ENCODE data around the gene SRD5A1. TPM values are rescaled to one million over a fixed set of nuclear protein-coding genes. Genes with fewer than 3 reads are reported as not detected.

Gene SRD5A1
- total RNA-seq, 1 donor from 2014 or later = 14.8 TPM

- no peak for ATAC-seq (ENCODE audit: low read depth)
- DNase-seq = no peak
- H3K27me3 Mint-ChIP-seq = no peaks in the 10 kb centered on the region
- no peaks in the 10 kb centered on the region for H3K9me3 Mint-ChIP-seq
- H3K36me3 Mint-ChIP-seq (ENCODE audit: low read depth) = peaks cover 98% of the 10 kb centered on the region
- TF ChIP-seq, protein P1, sequence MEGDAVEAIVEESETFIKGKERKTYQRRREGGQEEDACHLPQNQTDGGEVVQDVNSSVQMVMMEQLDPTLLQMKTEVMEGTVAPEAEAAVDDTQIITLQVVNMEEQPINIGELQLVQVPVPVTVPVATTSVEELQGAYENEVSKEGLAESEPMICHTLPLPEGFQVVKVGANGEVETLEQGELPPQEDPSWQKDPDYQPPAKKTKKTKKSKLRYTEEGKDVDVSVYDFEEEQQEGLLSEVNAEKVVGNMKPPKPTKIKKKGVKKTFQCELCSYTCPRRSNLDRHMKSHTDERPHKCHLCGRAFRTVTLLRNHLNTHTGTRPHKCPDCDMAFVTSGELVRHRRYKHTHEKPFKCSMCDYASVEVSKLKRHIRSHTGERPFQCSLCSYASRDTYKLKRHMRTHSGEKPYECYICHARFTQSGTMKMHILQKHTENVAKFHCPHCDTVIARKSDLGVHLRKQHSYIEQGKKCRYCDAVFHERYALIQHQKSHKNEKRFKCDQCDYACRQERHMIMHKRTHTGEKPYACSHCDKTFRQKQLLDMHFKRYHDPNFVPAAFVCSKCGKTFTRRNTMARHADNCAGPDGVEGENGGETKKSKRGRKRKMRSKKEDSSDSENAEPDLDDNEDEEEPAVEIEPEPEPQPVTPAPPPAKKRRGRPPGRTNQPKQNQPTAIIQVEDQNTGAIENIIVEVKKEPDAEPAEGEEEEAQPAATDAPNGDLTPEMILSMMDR (IDR thresholded peaks at IDR 0.05) = no peak
- no peaks in the 10 kb centered on the region for H3K4me1 Mint-ChIP-seq
- ChIA-PET CTCF (interaction anchor here (0.7 kb wide), 1 partner anchor 138 kb away, joined by 3 read pairs; no protein-coding TSS in a partner anchor), POLR2A (no interaction called here)
- no peak overlapping the region for H3K27ac Mint-ChIP-seq
- intact Hi-C loops (cut with micrococcal nuclease) = no loop called here
- no peak overlapping the region for H3K4me3 Mint-ChIP-seq
These were observed 25.7 kb upstream of the SRD5A1 start for GRCh38 chr5:6607559-6607936.

DNA sequence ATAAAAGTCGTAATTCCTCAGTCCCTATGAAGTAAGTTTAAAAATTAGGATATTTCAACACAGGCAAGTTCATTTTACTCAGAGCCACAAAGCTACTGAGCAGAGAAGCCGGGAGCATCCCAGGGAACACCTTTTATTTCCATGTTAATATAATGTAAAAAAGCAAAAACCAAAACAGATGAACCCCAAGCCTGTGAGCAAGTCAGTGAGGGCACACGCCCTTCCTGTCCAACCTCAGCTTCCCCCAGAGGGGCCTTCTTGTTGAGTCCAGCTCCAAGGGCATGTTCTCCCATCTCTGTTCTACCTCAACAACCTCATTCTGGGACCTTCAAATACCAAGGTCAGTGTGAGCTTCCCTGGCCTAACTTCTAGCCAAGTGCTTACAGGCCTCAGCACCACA is 25.2 kb upstream of the SRD5A1 start:
- DNase-seq = no peak
- H3K27ac Mint-ChIP-seq = no peak overlapping the region
- CTCF ChIA-PET = no interaction called here
- intact Hi-C loops (cut with micrococcal nuclease) = no loop called here
- no peak overlapping the region for H3K4me3 Mint-ChIP-seq
- POLR2A ChIA-PET = no interaction called here
- H3K9me3 Mint-ChIP-seq = no peaks in the 10 kb centered on the region
- H3K4me1 Mint-ChIP-seq = no peaks in the 10 kb centered on the region
- H3K36me3 Mint-ChIP-seq (ENCODE audit: low read depth) = peaks cover 98% of the 10 kb centered on the region
- H3K27me3 Mint-ChIP-seq = no peaks in the 10 kb centered on the region
- no peak for ATAC-seq (ENCODE audit: low read depth)
- TF ChIP-seq, protein P1 (IDR thresholded peaks at IDR 0.05) = no peak

- ATAC-seq (ENCODE audit: low read depth) = no peak
- POLR2A ChIA-PET = interaction anchor here (0.9 kb wide), 1 partner anchor 101 kb away, joined by 5 read pairs; the partner anchor contains the start of gene TENT4A
- CTCF ChIA-PET = no interaction called here
These were observed 21.6 kb upstream of the SRD5A1 start for GRCh38 chr5:6611334-6612256.

GRCh38 chr5:6615034-6615815 is 18.0 kb upstream of the SRD5A1 start:
- peaks cover 89% of the 10 kb centered on the region for H3K36me3 Mint-ChIP-seq (ENCODE audit: low read depth)
- CTCF ChIA-PET = interaction anchor here (0.9 kb wide), 1 partner anchor 130 kb away, joined by 3 read pairs; no protein-coding TSS in a partner anchor

More at GRCh38 chr5:6611334-6612256, 21.6 kb upstream of the SRD5A1 start:
- intact Hi-C loops (cut with micrococcal nuclease) = no loop called here
- no peak for DNase-seq
- H3K4me3 Mint-ChIP-seq = no peak overlapping the region
- H3K27me3 Mint-ChIP-seq = no peaks in the 10 kb centered on the region
- no peak overlapping the region for H3K27ac Mint-ChIP-seq
- H3K9me3 Mint-ChIP-seq = no peaks in the 10 kb centered on the region
- H3K36me3 Mint-ChIP-seq (ENCODE audit: low read depth) = peaks cover 99% of the 10 kb centered on the region
- TF ChIP-seq, protein P1 (IDR thresholded peaks at IDR 0.05) = no peak
- H3K4me1 Mint-ChIP-seq = peaks cover 3% of the 10 kb centered on the region

More at GRCh38 chr5:6615034-6615815, 18.0 kb upstream of the SRD5A1 start:
- intact Hi-C loops (cut with micrococcal nuclease) = no loop called here
- Mint-ChIP-seq H3K4me3 (no peak overlapping the region), H3K9me3 (no peaks in the 10 kb centered on the region), H3K4me1 (peaks cover 3% of the 10 kb centered on the region), H3K27me3 (no peaks in the 10 kb centered on the region), H3K27ac (no peak overlapping the region)
- POLR2A ChIA-PET = no interaction called here
- no peak for ATAC-seq (ENCODE audit: low read depth)
- TF ChIP-seq, protein P1 (IDR thresholded peaks at IDR 0.05) = no peak
- no peak for DNase-seq
